Measurements from ENCODE around the gene RALB.
"Not testable (repeated sequence)": the region's sequence is repeated elsewhere in the genome, so short reads cannot be mapped to it uniquely, and the experiment has no call there.

Gene RALB

GRCh38 chr2:120244656-120245519, 7.8 kb upstream of the RALB start:
- no peak for DNase-seq

- no peak for DNase-seq
These were observed 6.9 kb upstream of the RALB start for GRCh38 chr2:120245520-120246332.

- no peak for DNase-seq
These were observed 5.9 kb upstream of the RALB start for GRCh38 chr2:120246546-120247300.

- DNase-seq: no peak
These were observed 4.8 kb upstream of the RALB start for GRCh38 chr2:120247851-120248250.

- no peak for DNase-seq
These were observed 2.0 kb upstream of the RALB start for GRCh38 chr2:120250640-120251039.

GRCh38 chr2:120251078-120251477, 1.6 kb upstream of the RALB start:
- DNase-seq: no peak

GRCh38 chr2:120251880-120252224, 800 bp upstream of the RALB start:
- no peak for DNase-seq

- DNase-seq: no peak
These were observed 600 bp downstream of the RALB start for GRCh38 chr2:120253021-120253882.

GRCh38 chr2:120254178-120254577, 1.5 kb downstream of the RALB start:
- DNase-seq: no peak

- no peak for DNase-seq
These were observed 2.4 kb downstream of the RALB start for GRCh38 chr2:120255071-120255470.

GRCh38 chr2:120255986-120256650, 3.5 kb downstream of the RALB start:
- DNase-seq: no peak

GRCh38 chr2:120256651-120257000, 4.0 kb downstream of the RALB start:
- no peak for DNase-seq

- no peak for DNase-seq
These were observed 4.9 kb downstream of the RALB start for GRCh38 chr2:120257522-120257921.

GRCh38 chr2:120258196-120258595, 5.5 kb downstream of the RALB start:
- no peak for DNase-seq

- not testable (repeated sequence) for DNase-seq
These were observed 7.3 kb downstream of the RALB start for GRCh38 chr2:120259939-120260338.

- DNase-seq: no peak
These were observed 8.1 kb downstream of the RALB start for GRCh38 chr2:120260736-120261135.

- DNase-seq: no peak
These were observed 8.8 kb downstream of the RALB start for GRCh38 chr2:120261387-120262006.

- no peak for DNase-seq
These were observed 9.5 kb downstream of the RALB start for GRCh38 chr2:120262150-120262549.

- DNase-seq: no peak
These were observed 10.2 kb downstream of the RALB start for GRCh38 chr2:120262761-120263428.

GRCh38 chr2:120265006-120265405, 12.4 kb downstream of the RALB start:
- no peak for DNase-seq

- DNase-seq: no peak
These were observed 14.7 kb downstream of the RALB start for GRCh38 chr2:120267348-120267747.
